Skeletal muscle tissue (tissue), 4 donors: ENCODE results near the gene PIAS3. TPM values are rescaled to one million over a fixed set of nuclear protein-coding genes. Genes with fewer than 3 reads are reported as not detected.
"Not testable (repeated sequence)": the region's sequence is repeated elsewhere in the genome, so short reads cannot be mapped to it uniquely, and the experiment has no call there.

Experiments
- H3K27ac ChIP-seq: one replicate; pipeline ENCODE4 v1.7.0; 2013; ENCODE audit warnings: mild to moderate bottlenecking, low read depth, low read length, inconsistent platforms
- H3K27me3 ChIP-seq, 3 donors: one replicate each; pipeline ENCODE4 v1.7.0; 2013; ENCODE audit warnings: low read length in 3 of 3; ENCODE audit not compliant: control insufficient read depth in 3 of 3, insufficient read depth in 3 of 3
- H3K36me3 ChIP-seq, 3 donors: one replicate each; pipeline ENCODE4 v1.7.0; 2013; ENCODE audit warnings: low read length in 3 of 3; ENCODE audit not compliant: control insufficient read depth in 3 of 3, insufficient read depth in 3 of 3
- H3K4me1 ChIP-seq, 3 donors: one replicate each; pipeline ENCODE4 v1.7.0; 2013; ENCODE audit warnings: low read length in 3 of 3, mild to moderate bottlenecking in 3 of 3; ENCODE audit not compliant: control insufficient read depth in 3 of 3, insufficient read depth in 3 of 3
- H3K4me3 ChIP-seq, 3 donors: one replicate each; pipeline ENCODE4 v1.7.0; 2013; ENCODE audit warnings: low read length in 3 of 3
- H3K9ac ChIP-seq, 3 donors: one replicate each; pipeline ENCODE4 v1.7.0; 2013; ENCODE audit warnings: low read length in 3 of 3, mild to moderate bottlenecking in 3 of 3, moderate library complexity in 2 of 3, low read depth in 1 of 3
- H3K9me3 ChIP-seq, 3 donors: one replicate each; pipeline ENCODE4 v1.7.0; 2013; ENCODE audit warnings: low read length in 3 of 3; ENCODE audit not compliant: control insufficient read depth in 3 of 3
- total RNA-seq: library from RNA; depleted of rRNA; stranded (reverse); fragments of >200 nt; gene quantifications from one replicate; pipeline ENCODE4 v1.2.3, GENCODE V29; 2014
- donor health status: Osteomylitis.

The PIAS3 gene
- total RNA-seq, 1 donor from 2014 or later, result 5.7 TPM

DNA sequence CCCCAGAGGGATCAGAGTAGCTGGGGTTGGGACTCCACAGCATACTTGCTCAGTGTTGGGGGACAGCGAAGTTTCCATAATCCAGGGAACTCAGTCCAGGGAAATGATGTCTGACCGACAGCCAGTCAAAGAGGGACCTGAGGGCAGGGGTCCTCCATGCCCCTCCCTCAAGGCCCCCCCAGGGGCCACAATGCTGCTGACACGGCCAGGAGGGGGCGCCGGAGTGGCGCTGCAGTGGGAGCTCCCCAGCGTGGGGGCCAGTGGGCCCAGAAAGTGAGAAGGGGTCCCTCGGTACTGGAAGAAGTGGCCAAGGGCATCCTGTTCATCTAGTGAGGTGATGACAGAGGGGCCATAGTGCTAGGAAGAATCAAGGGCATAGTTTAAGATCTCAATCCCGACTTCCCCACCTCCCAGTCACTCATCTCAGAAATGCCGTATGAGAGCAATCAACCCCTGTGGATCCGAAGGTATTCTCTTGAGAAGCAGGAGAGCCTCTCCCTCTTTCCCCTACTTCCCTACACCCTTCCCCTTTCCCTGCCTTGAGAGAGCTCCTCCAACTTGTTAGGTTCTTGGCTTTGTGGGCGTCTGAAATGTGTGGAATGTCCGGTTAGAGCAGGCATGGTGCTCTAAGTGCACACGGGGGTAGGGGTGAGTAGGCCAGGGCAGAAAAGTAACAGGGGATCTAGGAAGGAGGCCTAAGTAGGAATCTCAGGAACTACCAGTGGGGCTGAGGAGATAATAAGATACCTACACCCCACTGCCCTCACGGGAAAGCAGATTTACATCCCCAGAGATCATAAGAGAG, 9.3 kb downstream of the PIAS3 start:
- H3K9ac ChIP-seq, result no peak overlapping the region
- no peaks in the 10 kb centered on the region for H3K9me3 ChIP-seq
- H3K27me3 ChIP-seq, result no peaks in the 10 kb centered on the region
- no peak overlapping the region for H3K27ac ChIP-seq
- H3K36me3 ChIP-seq, result peaks cover 35 to 55% (median 50%) of the 10 kb centered on the region in 3 donors
- peaks cover 6 to 17% (median 10%) of the 10 kb centered on the region in 3 donors for H3K4me1 ChIP-seq
- no peak overlapping the region for H3K4me3 ChIP-seq

GRCh38 chr1:145847827-145848226, 11.1 kb downstream of the PIAS3 start:
- Histone ChIP-seq H3K9ac (no peak overlapping the region), H3K27me3 (no peaks in the 10 kb centered on the region), H3K9me3 (no peaks in the 10 kb centered on the region), H3K36me3 (peaks cover 22 to 47% (median 36%) of the 10 kb centered on the region in 3 donors), H3K27ac (no peak overlapping the region), H3K4me1 (peaks cover 9 to 17% (median 10%) of the 10 kb centered on the region in 3 donors), H3K4me3 (no peak overlapping the region)

GRCh38 chr1:145846201-145846612, 12.7 kb downstream of the PIAS3 start:
- peaks cover 31 to 51% (median 40%) of the 10 kb centered on the region in 3 donors for H3K36me3 ChIP-seq
- no peaks in the 10 kb centered on the region for H3K27me3 ChIP-seq
- H3K27ac ChIP-seq, result peak overlapping the region; percentile 48

GRCh38 chr1:145845514-145846161, 13.2 kb downstream of the PIAS3 start, which contains the start of gene NUDT17:
TSS of gene NUDT17 (plus strand) at chr1:145845630. CDS start at chr1:145845641, 11 bp downstream.
- H3K4me1 ChIP-seq, result peaks cover 9 to 17% (median 10%) of the 10 kb centered on the region in 3 donors
- H3K27ac ChIP-seq, result peak within 1 kb of the TSS; percentile 48
- H3K4me3 ChIP-seq, result peak within 1 kb of the TSS; percentile 72 to 85 (median 77)
- no peaks in the 10 kb centered on the region for H3K9me3 ChIP-seq
- peak within 1 kb of the TSS; percentile 75 to 92 (median 75) for H3K9ac ChIP-seq
- peaks cover 32 to 51% (median 41%) of the 10 kb centered on the region in 3 donors for H3K36me3 ChIP-seq
- H3K27me3 ChIP-seq, result no peaks in the 10 kb centered on the region

More at GRCh38 chr1:145846201-145846612, 12.7 kb downstream of the PIAS3 start:
- Histone ChIP-seq H3K4me3 (peak overlapping the region; percentile 72 to 85 (median 77)), H3K4me1 (peaks cover 9 to 17% (median 10%) of the 10 kb centered on the region in 3 donors), H3K9me3 (no peaks in the 10 kb centered on the region), H3K9ac (peak overlapping the region in 2 of 3 donors; percentile 75 to 92)

- Histone ChIP-seq H3K4me3 (peak overlapping the region; percentile 72 to 85 (median 77)), H3K9ac (peak overlapping the region; percentile 75 to 92 (median 75)), H3K27ac (peak overlapping the region; percentile 48), H3K9me3 (no peaks in the 10 kb centered on the region), H3K36me3 (peaks cover 28 to 49% (median 38%) of the 10 kb centered on the region in 3 donors), H3K4me1 (peaks cover 9 to 17% (median 10%) of the 10 kb centered on the region in 3 donors), H3K27me3 (no peaks in the 10 kb centered on the region)
Measured at GRCh38 chr1:145845144-145845513, 13.8 kb downstream of the PIAS3 start.

DNA sequence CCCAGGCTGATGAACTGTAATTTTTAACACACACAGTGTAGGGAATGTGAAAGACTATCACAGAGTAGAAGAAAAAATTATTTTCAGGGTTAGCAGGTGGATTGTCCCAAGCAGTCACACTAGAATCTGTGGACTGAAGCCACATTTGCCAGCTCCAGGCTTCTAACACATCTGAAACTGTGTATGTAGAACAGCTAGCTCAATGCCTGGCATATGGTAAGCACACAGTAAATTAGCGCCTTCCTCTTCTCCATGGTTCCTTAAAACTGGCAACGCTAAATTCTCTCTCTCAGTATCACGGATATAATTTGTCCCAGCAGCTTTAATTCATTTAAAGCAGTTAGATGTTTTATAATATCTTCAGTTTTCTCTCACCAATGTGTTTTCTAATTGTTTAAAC, 15.8 kb downstream of the PIAS3 start:
- Histone ChIP-seq H3K27ac (no peak overlapping the region), H3K27me3 (no peaks in the 10 kb centered on the region), H3K36me3 (peaks cover 25 to 47% (median 42%) of the 10 kb centered on the region in 3 donors), H3K4me1 (peaks cover 9 to 17% (median 10%) of the 10 kb centered on the region in 3 donors), H3K9me3 (no peaks in the 10 kb centered on the region), H3K9ac (no peak overlapping the region), H3K4me3 (no peak overlapping the region)

DNA sequence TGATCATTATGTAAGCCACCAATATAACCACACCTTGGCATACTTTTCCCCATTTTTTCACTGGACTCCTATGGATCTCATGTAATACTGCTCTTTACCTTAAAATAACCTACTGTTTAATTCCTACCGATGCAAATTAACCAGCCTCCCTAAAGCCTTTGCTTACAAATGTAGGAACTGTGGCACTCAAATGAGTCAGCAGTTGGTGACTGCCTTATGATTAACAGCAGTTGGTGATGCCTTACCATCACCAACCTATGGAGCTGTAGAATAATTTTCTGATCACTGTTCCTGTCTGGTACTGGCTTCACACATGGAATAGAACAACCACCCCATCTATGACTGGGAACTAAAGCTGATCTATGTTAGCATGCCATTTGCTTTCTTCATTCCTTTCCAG, 21.2 kb downstream of the PIAS3 start:
- Histone ChIP-seq H3K27ac (no peak overlapping the region), H3K9ac (no peak overlapping the region), H3K27me3 (no peaks in the 10 kb centered on the region), H3K4me1 (no peaks in the 10 kb centered on the region), H3K4me3 (no peak overlapping the region), H3K36me3 (peaks cover 55 to 80% (median 79%) of the 10 kb centered on the region in 3 donors), H3K9me3 (no peaks in the 10 kb centered on the region)

DNA sequence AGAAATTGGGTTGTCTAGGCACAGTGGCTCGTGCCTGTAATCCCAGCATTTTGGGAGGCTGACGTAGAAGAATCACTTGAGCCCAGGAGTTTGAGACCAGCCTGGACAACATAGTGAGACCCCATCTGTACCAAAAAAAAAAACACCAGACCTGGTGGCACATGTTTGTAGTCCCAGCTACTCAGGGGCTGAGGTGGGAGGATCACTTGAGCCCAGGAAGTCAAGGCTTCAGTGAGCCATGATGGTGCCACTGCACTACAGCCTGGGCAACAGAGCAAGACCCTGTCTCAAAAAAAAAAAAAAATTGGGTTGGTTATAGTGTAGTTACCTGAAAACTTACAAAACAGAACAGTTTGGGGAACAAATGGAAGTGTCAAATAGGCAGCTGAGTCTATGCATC, 28.1 kb downstream of the PIAS3 start:
- H3K4me1 ChIP-seq, H3K9ac ChIP-seq, H3K4me3 ChIP-seq, H3K9me3 ChIP-seq, H3K27ac ChIP-seq, H3K27me3 ChIP-seq: not testable (repeated sequence)
- peaks cover 49 to 80% (median 73%) of the 10 kb centered on the region in 3 donors for H3K36me3 ChIP-seq

DNA sequence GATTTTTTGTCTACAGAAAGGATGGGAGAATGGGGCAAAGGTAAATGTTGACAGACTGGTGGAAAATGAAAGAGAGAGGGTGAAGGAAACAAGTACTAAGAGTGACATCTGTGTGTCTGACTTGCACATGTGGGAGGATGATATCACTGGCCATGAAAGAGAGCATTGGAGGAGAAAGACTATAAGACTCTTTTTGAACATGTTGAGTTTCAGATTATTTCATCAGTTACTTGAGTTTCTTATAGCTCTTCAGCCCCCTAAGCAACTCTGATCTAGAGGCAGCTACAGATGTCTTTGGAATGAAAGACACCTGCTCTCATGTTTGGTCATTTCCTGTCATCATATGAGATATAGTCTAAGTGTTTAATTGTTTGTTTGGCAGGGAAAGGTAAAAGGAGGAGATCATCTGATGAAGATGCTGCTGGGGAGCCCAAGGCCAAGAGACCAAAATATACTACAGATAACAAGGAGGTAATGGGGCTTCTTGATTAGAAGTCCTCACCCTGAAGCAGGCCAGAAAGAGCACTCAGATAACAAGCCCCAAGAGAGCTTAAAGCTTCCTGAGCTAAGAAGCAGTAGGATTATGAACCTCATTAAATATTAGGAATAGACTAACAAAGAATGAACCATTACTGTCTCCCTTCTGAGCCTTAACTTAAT, 30.4 kb downstream of the PIAS3 start:
- Histone ChIP-seq H3K27me3 (no peaks in the 10 kb centered on the region), H3K9me3 (no peaks in the 10 kb centered on the region), H3K27ac (no peak overlapping the region), H3K9ac (no peak overlapping the region), H3K36me3 (peaks cover 42 to 68% (median 61%) of the 10 kb centered on the region in 3 donors), H3K4me1 (peaks cover 2 to 6% (median 6%) of the 10 kb centered on the region in 3 donors), H3K4me3 (no peak overlapping the region)
